K562 (cell line): Measurements from ENCODE around the gene TRPC4AP.

ENCODE experiments used
- CTCF ChIP-seq, 3 experiments: IDR thresholded peaks in 2 of 3; conservative IDR thresholded peaks in 1 of 3; 2 replicates each; pipeline ENCODE4 v1.5.1; 2011 to 2012; ENCODE audit warnings: low read length in 3 of 3, mild to moderate bottlenecking in 3 of 3, control low read depth in 2 of 3, improper control_type of control experiment in 1 of 3, inconsistent platforms in 1 of 3, low read depth in 1 of 3, mixed read lengths in 1 of 3, moderate library complexity in 1 of 3; ENCODE audit not compliant: insufficient read depth in 2 of 3
- DNMT1 ChIP-seq: fragments of 450-650 bp; IDR thresholded peaks from 2 replicates; pipeline ENCODE4 v1.6.1; 2016; ENCODE audit warnings: antibody characterized with exemption, mild to moderate bottlenecking
- FOS ChIP-seq: IDR thresholded peaks from 3 replicates; pipeline ENCODE4 v1.6.1; 2011; ENCODE audit not compliant: insufficient read length; ENCODE audit errors: extremely low read depth
- FOXK1 ChIP-seq: sonication (generic); formaldehyde crosslinking; IDR thresholded peaks from 2 replicates; pipeline ENCODE4 v1.8.0; 2022; ENCODE audit warnings: missing genetic modification reagents, mild to moderate bottlenecking, borderline replicate concordance
- FOXP4 ChIP-seq: sonication (generic); formaldehyde crosslinking; IDR thresholded peaks from 2 replicates; pipeline ENCODE4 v1.8.0; 2022; ENCODE audit warnings: mild to moderate bottlenecking, missing genetic modification reagents, borderline replicate concordance
- GABPA ChIP-seq: fragments of 200-800 bp; sonication (Bioruptor generic); conservative IDR thresholded peaks from 2 replicates; pipeline ENCODE4 v1.6.1; 2016; ENCODE audit warnings: low read depth, missing genetic modification characterization, missing compliant biosample characterization
- HDAC6 ChIP-seq: IDR thresholded peaks from 2 replicates; pipeline ENCODE4 v1.6.1; 2012; ENCODE audit warnings: low read depth, mild to moderate bottlenecking, control low read depth, inconsistent platforms, low read length, moderate library complexity
- POLR2A ChIP-seq: fragments of 450-650 bp; conservative IDR thresholded peaks from 2 replicates; pipeline ENCODE4 v1.6.1; 2016
- ZBTB2 ChIP-seq: fragments of 450-650 bp; IDR thresholded peaks from 2 replicates; pipeline ENCODE4 v1.6.1; 2016; ENCODE audit warnings: antibody characterized with exemption
- ZNF12 ChIP-seq: sonication (generic); formaldehyde crosslinking; IDR thresholded peaks from 2 replicates; pipeline ENCODE4 v1.4.0; 2020; ENCODE audit warnings: mild to moderate bottlenecking, missing genetic modification reagents
- ZNF436 ChIP-seq: fragments of 250-450, 450-650 bp; sonication (Bioruptor Pico); formaldehyde crosslinking; IDR thresholded peaks from 2 replicates; pipeline ENCODE4 v1.7.0; 2020; ENCODE audit warnings: mild to moderate bottlenecking
- TF ChIP-seq, protein P1 (sequence below), 2 experiments: fragments of 200-800 bp in 1 of 2; sonication (Bioruptor generic) in 1 of 2; sonication (generic) in 1 of 2; formaldehyde crosslinking in 1 of 2; IDR thresholded peaks in 1 of 2; conservative IDR thresholded peaks in 1 of 2; 2 replicates each; pipeline versions ENCODE4 v1.5.0 to v1.6.1; 2016 to 2020; ENCODE audit warnings: missing compliant biosample characterization in 1 of 2, missing genetic modification characterization in 1 of 2, missing genetic modification reagents in 1 of 2

GRCh38 chr20:34970193-34970840, 122.3 kb downstream of the TRPC4AP start:
- TF ChIP-seq FOXK1 (no peak), DNMT1 (no peak), GABPA (tag) (no peak), ZBTB2 (no peak), ZNF436 (CRISPR knock-in tag) (no peak), FOS (no peak), POLR2A (no peak), HDAC6 (no peak), FOXP4 (CRISPR knock-in tag) (no peak), CTCF (IDR thresholded peaks at IDR 0.05 in 2 of 3, conservative IDR thresholded peaks at IDR 0.05 in 1 of 3; ENCODE audit: insufficient read depth in 2 of 3, low read depth in 1 of 3, low read length in 3 of 3) (no peak), ZNF12 (CRISPR knock-in tag) (no peak)
- TF ChIP-seq, protein P1, sequence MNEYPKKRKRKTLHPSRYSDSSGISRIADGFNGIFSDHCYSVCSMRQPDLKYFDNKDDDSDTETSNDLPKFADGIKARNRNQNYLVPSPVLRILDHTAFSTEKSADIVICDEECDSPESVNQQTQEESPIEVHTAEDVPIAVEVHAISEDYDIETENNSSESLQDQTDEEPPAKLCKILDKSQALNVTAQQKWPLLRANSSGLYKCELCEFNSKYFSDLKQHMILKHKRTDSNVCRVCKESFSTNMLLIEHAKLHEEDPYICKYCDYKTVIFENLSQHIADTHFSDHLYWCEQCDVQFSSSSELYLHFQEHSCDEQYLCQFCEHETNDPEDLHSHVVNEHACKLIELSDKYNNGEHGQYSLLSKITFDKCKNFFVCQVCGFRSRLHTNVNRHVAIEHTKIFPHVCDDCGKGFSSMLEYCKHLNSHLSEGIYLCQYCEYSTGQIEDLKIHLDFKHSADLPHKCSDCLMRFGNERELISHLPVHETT (CRISPR knock-in tag; conservative IDR thresholded peaks at IDR 0.05 in 1 of 2, IDR thresholded peaks at IDR 0.05 in 1 of 2), result no peak
